Activated CD8-positive, alpha-beta memory T cell treated with anti-CD3 and anti-CD28 coated beads, Interleukin-2, amount 50 U/mL, for 1 hour (primary cell): Measurements from ENCODE around the gene SGF29.
"Not testable (repeated sequence)": the region's sequence is repeated elsewhere in the genome, so short reads cannot be mapped to it uniquely, and the experiment has no call there.

Source experiments
- DNase-seq: peaks from one replicate; pipeline ENCODE4 v3.0.0-alpha.2; 2020; ENCODE audit errors: extremely low read depth

SGF29 gene

GRCh38 chr16:28532940-28533647 lies 20.6 kb upstream of the SGF29 start:
- no peak for DNase-seq

GRCh38 chr16:28534542-28535373 lies 19.0 kb upstream of the SGF29 start:
- DNase-seq = no peak

GRCh38 chr16:28537076-28537475 lies 16.6 kb upstream of the SGF29 start:
- no peak for DNase-seq

- DNase-seq = no peak
These were observed 15.6 kb upstream of the SGF29 start for GRCh38 chr16:28537964-28538732.

- no peak for DNase-seq
These were observed 14.8 kb upstream of the SGF29 start, which contains the start of gene NUPR1 for GRCh38 chr16:28538733-28539596. TSS of gene NUPR1 (minus strand) at chr16:28538974. CDS start at chr16:28538907, 67 bp downstream.

- no peak for DNase-seq
These were observed 13.4 kb upstream of the SGF29 start for GRCh38 chr16:28540346-28540745.

- DNase-seq = no peak
These were observed 11.1 kb upstream of the SGF29 start for GRCh38 chr16:28542646-28543045.

GRCh38 chr16:28543072-28543471 lies 10.6 kb upstream of the SGF29 start:
- no peak for DNase-seq

- no peak for DNase-seq
These were observed 8.7 kb upstream of the SGF29 start for GRCh38 chr16:28544998-28545397.

GRCh38 chr16:28545964-28546363 lies 7.8 kb upstream of the SGF29 start:
- not testable (repeated sequence) for DNase-seq

GRCh38 chr16:28546626-28547025 lies 7.1 kb upstream of the SGF29 start:
- no peak for DNase-seq

GRCh38 chr16:28548306-28548802 lies 5.4 kb upstream of the SGF29 start:
- DNase-seq = no peak

- no peak for DNase-seq
These were observed 4.3 kb upstream of the SGF29 start for GRCh38 chr16:28549301-28549899.

- no peak for DNase-seq
These were observed 1.1 kb downstream of the SGF29 start for GRCh38 chr16:28554634-28555423.

- DNase-seq = no peak
These were observed 1.8 kb downstream of the SGF29 start for GRCh38 chr16:28555561-28555960.

GRCh38 chr16:28556914-28557320 lies 3.2 kb downstream of the SGF29 start:
- DNase-seq = no peak

- no peak for DNase-seq
These were observed 4.7 kb downstream of the SGF29 start for GRCh38 chr16:28558456-28558855.

- no peak for DNase-seq
These were observed 8.0 kb downstream of the SGF29 start for GRCh38 chr16:28561557-28562187.

- no peak for DNase-seq
These were observed 8.5 kb downstream of the SGF29 start for GRCh38 chr16:28562199-28562598.
